ENCODE measurements around the gene GSTO2.

Gene GSTO2

GRCh38 chr10:104258209-104258608 lies 10.8 kb upstream of the GSTO2 start:
- TF ChIP-seq CTCF (conservative IDR thresholded peaks at IDR 0.05; ENCODE audit: low read depth, low read length): no peak
- no peak for DNase-seq (ENCODE audit: low read depth)
- H3K4me3 ChIP-seq (ENCODE audit: low read depth, low read length): no peak overlapping the region

DNA sequence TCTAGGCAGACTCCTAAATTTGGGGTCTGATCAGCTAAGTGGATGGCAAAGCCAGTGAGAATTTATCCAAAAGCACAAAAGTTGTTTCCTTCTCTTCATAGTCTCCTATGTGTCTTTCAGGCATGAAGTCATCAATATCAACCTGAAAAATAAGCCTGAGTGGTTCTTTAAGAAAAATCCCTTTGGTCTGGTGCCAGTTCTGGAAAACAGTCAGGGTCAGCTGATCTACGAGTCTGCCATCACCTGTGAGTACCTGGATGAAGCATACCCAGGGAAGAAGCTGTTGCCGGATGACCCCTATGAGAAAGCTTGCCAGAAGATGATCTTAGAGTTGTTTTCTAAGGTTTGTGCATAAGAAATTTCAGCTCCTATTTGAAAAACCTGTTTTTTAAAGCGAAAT lies 9.5 kb upstream of the GSTO2 start:
- H3K4me3 ChIP-seq (ENCODE audit: low read depth, low read length): no peak overlapping the region
- DNase-seq (ENCODE audit: low read depth): no peak
- TF ChIP-seq CTCF (conservative IDR thresholded peaks at IDR 0.05; ENCODE audit: low read depth, low read length): no peak

DNA sequence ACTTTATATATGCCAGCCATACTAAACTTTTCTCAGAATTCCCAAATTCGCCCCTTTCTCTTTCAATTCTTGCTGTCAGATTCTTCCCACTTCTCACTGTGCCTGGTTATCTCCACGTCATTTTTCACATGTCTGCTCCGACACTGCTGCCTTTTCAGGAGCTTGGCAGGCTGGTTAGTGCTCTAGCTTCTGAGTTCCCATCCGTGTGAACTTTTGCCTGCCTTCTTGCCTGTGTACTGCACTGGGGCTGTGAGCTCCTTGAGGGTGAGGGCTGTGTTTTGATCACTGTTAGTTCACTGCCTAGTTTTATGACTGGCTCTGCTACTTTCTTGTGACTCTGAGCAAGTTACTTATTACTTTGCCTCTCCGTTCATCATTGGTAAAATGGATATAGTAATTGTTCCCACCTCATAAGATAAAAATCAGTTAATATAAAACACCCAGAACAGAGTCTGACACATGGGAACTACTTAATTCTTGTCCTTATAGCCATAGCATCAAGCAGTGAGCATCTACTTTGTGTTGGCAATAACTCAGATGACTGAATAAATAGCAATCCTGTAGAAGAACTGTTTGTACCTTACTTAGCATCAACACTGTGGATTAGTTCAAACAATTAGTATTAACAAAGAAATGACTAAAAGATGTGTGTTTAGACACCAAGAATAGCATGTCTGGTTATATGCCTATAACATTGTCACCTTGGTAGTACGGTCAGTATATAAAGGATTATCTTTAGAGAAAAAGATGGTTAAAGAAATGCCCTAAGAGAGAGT lies 8.8 kb upstream of the GSTO2 start:
- H3K4me3 ChIP-seq (ENCODE audit: low read depth, low read length): no peak overlapping the region
- DNase-seq (ENCODE audit: low read depth): peak; percentile 72
- TF ChIP-seq CTCF (conservative IDR thresholded peaks at IDR 0.05; ENCODE audit: low read depth, low read length): no peak

DNA sequence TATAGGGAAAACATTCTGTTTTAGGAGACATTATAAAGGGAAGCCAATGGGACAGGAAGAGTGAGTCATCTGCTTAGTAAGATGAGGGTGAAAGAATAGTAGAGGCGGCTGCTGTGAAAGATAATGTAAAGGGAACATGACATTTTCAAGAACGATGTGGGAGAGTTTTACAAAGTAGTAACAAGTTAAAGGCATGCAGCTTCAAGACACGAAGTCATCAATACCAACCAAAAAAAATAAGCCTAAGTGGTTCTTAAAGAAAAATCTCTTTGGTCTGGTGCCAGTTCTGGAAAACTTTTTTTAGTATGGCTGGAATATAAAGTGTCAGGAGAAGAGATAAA lies 8.2 kb upstream of the GSTO2 start:
- no peak for TF ChIP-seq CTCF (conservative IDR thresholded peaks at IDR 0.05; ENCODE audit: low read depth, low read length)
- peak; percentile 80 for DNase-seq (ENCODE audit: low read depth)
- H3K4me3 ChIP-seq (ENCODE audit: low read depth, low read length): no peak overlapping the region

DNA sequence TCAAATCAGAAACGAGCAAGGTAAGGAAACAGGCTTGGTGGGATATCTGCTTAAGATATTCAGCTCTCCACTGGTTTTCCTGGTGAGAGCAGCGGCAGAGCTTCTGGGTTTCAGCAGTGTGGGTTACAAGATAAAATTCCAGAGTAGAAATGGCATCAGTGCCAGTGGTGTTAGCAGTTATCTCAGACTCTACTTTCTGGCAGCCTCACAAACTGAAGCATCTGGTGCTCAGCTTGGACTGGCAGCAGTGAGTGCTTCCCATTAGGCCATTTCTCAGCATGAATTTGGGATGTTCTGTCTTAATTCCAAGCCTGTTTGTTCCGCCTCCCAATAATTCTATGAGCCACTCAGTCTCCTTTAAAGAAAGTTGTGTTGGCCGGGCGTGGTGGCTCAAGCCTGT lies 6.9 kb upstream of the GSTO2 start:
- no peak overlapping the region for H3K4me3 ChIP-seq (ENCODE audit: low read depth, low read length)
- DNase-seq (ENCODE audit: low read depth): no peak
- no peak for TF ChIP-seq CTCF (conservative IDR thresholded peaks at IDR 0.05; ENCODE audit: low read depth, low read length)

DNA sequence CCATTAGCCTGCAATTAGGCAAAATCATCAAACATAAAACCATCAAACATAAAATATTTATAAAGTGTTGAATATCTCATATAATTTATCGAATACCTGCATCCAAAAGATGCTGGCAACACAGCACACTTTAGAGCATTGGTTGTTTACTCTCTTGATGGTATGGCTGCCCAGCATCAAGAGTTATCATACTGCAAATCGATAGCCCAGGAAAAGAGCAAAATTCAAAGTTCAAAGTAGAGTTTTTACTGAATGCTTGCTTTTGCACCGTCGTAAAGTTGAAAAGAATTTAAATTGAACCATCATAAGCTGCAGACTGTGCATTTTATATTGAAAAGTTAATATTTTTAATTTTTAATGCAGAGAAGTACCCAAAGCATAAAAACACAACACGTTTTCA lies 4.2 kb upstream of the GSTO2 start:
- no peak overlapping the region for H3K4me3 ChIP-seq (ENCODE audit: low read depth, low read length)
- no peak for DNase-seq (ENCODE audit: low read depth)
- TF ChIP-seq CTCF (conservative IDR thresholded peaks at IDR 0.05; ENCODE audit: low read depth, low read length): no peak

DNA sequence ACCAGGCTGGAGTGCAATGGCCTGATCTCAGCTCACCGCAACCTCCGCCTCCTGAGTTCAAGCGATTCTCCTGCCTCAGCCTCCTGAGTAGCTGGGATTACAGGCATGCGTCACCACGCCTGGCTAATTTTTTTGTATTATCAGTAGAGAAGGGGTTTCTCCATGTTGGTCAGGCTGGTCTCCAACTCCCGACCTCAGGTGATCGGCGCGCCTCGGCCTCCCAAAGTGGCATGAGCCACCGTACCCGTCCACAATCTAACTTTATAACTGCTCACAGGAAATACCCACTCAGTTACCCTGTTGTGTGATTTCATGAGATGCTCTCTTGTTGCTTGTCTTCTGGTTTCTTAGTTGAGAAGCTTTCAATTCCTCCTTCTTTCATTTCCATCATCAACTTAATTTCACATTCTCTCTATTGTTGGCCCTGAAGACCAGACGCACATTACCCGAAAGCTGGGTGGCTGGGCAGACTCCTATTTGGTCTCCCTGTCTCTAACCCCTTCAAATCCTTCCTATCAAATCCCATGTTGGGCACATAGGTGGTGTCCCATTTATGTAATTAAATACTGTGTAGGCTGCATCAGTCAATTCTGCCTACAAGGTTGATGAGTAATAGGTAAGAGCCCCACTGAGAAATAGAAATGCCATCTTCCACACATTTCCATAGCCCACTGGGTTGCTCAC lies 1.1 kb upstream of the GSTO2 start:
- DNase-seq (ENCODE audit: low read depth): no peak
- TF ChIP-seq CTCF (conservative IDR thresholded peaks at IDR 0.05; ENCODE audit: low read depth, low read length): no peak
- peak overlapping the region; percentile 83 for H3K4me3 ChIP-seq (ENCODE audit: low read depth, low read length)

All from choroid plexus epithelial cell (primary cell).